Activated T-cell treated with anti-CD3 and anti-CD28 coated beads, Interleukin-2, amount 50 U/mL, for 48 hours (primary cell): ENCODE results near the gene PROC.

Experiments used
- DNase-seq, 2 experiments: peaks; one replicate each; pipeline ENCODE4 v3.0.0-alpha.2; 2020

The PROC gene

DNA sequence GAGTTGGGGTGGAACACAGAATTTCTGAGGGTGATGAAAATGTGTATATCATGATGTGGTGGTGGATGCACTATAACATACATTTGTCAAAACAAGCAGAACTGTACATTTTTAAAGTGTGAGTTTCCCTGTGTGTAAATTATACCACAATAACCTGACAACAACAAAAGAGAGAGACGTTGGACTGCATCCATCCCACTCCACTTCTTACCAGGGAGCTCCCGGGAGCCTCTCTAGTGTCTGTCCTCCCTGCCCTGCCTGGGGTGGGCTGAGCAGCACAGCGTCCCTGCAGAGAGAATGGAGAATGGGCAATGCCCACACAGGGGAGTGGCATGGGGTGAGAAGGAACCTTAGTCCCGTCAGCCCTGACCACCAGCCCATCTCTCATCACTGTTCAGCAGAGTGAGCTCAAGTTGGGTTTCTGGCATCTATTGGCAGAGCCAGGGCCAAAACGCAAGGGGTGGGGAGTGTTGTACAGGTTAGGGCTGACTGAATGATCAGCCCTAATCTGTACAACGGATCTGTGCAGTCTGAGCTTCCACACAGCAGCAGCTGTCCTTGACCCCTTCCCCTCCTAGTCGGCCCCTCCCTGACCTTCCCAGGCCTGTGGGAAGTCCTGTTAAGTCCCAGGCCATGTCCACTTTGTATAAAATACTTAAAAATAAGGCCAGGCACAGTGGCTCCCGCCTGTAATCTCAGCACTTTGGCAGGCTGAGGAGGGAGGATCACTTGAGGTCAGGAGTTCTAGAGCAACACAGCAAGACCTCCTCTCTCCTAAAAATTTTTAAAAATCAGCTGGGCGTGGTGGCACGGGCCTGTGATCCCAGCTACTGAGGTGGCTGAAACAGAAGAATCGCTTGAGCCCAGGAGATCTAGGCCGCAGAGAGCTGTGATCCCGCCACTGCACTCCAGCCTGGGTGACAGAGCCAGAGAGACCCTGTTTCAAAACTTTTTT is 3.3 kb upstream of the PROC start:
- DNase-seq: no peak

DNA sequence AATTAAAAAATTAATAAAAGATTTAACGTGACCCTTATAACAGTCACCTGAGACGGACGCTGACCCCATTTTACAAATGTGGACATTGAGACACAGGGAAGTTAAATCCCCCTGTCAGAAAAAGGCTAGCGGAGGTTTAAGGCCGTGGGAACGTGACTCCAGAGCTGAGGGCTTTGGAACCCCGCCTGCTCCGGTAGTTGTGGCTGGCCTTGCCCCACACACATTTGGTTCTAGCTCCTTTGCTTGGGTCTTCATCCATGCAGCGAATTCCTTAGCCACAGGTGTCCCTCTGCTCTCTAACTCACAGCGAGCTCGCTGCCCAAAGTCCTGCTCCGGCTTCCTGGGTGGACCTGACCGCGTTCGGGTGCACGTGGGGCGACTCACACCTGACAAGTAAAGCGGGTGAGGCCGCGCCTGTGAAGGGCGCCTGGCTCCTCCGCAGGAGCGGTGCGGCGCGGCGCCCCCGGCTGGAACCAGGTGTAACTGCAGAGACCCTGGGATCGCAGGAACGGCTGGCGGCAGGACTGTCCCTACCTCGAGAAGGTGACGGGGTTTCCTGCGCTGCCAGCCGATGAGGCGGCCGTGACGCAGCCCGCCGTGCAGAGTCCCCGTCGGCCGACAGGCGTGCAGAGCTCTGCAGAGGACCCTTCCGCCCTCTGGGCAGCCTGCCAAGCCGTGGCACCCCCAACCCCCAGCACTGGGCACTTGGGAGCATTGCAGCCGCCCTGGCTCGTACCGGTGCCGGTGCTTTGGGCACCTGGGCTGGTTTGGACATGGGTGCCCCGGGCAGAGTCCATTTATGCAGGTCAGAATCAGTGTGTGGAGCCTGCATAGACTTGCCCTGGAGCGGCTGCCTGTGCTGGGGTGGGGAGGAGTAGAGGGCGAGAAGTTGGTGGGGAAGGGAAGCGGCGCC is 2.4 kb upstream of the PROC start:
- DNase-seq: peak; percentile 87 to 91

DNA sequence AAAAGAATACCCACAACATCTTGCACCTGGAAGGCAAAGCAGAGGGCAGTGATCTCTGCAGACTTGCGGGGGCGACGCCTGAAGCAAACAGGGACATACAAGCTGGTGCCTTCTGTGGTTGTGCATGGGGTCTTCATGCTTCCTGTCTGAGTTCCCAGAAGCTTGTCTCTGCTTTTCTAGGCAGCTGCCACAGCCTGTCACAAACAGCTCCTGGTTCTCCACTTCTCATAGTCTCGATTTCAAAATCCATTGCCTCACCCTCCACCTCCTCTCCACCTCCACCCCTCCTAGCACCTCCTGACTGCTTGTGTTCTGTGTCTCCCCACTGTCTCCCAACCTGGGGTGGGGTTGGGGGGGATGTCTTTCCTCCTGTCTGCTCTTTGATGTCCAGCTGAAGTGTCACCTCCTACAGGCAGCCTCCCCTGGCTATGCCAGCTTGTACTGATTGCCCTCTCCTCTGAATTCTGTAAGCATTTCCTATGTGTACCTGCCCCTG is 1.7 kb upstream of the PROC start:
- DNase-seq: no peak

DNA sequence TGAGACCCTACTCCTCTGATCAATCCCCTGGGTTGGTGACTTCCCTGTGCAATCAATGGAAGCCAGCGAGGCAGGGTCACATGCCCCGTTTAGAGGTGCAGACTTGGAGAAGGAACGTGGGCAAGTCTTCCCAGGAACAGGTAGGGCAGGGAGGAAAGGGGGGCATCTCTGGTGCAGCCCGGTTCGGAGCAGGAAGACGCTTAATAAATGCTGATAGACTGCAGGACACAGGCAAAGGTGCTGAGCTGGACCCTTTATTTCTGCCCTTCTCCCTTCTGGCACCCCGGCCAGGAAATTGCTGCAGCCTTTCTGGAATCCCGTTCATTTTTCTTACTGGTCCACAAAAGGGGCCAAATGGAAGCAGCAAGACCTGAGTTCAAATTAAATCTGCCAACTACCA is 821 bp upstream of the PROC start:
- DNase-seq: no peak

DNA sequence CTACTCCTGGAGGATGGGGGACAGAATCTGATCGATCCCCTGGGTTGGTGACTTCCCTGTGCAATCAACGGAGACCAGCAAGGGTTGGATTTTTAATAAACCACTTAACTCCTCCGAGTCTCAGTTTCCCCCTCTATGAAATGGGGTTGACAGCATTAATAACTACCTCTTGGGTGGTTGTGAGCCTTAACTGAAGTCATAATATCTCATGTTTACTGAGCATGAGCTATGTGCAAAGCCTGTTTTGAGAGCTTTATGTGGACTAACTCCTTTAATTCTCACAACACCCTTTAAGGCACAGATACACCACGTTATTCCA is 844 bp downstream of the PROC start:
- no peak for DNase-seq

DNA sequence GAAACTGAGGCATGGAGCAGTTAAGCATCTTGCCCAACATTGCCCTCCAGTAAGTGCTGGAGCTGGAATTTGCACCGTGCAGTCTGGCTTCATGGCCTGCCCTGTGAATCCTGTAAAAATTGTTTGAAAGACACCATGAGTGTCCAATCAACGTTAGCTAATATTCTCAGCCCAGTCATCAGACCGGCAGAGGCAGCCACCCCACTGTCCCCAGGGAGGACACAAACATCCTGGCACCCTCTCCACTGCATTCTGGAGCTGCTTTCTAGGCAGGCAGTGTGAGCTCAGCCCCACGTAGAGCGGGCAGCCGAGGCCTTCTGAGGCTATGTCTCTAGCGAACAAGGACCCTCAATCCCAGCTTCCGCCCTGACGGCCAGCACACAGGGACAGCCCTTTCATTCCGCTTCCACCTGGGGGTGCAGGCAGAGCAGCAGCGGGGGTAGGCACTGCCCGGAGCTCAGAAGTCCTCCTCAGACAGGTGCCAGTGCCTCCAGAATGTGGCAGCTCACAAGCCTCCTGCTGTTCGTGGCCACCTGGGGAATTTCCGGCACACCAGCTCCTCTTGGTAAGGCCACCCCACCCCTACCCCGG is 1.3 kb downstream of the PROC start:
- no peak for DNase-seq

GRCh38 chr2:127420039-127420864 is 2.0 kb downstream of the PROC start:
- no peak for DNase-seq

GRCh38 chr2:127421116-127421800 is 3.0 kb downstream of the PROC start:
- DNase-seq: no peak

DNA sequence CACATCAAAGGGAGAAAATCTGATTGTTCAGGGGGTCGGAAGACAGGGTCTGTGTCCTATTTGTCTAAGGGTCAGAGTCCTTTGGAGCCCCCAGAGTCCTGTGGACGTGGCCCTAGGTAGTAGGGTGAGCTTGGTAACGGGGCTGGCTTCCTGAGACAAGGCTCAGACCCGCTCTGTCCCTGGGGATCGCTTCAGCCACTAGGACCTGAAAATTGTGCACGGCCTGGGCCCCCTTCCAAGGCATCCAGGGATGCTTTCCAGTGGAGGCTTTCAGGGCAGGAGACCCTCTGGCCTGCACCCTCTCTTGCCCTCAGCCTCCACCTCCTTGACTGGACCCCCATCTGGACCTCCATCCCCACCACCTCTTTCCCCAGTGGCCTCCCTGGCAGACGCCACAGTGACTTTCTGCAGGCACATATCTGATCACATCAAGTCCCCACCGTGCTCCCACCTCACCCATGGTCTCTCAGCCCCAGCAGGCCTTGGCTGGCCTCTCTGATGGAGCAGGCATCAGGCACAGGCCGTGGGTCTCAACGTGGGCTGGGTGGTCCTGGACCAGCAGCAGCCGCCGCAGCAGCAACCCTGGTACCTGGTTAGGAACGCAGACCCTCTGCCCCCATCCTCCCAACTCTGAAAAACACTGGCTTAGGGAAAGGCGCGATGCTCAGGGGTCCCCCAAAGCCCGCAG is 3.8 kb downstream of the PROC start:
- DNase-seq: no peak

GRCh38 chr2:127422559-127423477 is 4.6 kb downstream of the PROC start:
- peak in 1 of 2 experiments; percentile 47 for DNase-seq

GRCh38 chr2:127423478-127423843 is 5.2 kb downstream of the PROC start:
- DNase-seq: no peak

GRCh38 chr2:127423880-127424279 is 5.7 kb downstream of the PROC start:
- no peak for DNase-seq

DNA sequence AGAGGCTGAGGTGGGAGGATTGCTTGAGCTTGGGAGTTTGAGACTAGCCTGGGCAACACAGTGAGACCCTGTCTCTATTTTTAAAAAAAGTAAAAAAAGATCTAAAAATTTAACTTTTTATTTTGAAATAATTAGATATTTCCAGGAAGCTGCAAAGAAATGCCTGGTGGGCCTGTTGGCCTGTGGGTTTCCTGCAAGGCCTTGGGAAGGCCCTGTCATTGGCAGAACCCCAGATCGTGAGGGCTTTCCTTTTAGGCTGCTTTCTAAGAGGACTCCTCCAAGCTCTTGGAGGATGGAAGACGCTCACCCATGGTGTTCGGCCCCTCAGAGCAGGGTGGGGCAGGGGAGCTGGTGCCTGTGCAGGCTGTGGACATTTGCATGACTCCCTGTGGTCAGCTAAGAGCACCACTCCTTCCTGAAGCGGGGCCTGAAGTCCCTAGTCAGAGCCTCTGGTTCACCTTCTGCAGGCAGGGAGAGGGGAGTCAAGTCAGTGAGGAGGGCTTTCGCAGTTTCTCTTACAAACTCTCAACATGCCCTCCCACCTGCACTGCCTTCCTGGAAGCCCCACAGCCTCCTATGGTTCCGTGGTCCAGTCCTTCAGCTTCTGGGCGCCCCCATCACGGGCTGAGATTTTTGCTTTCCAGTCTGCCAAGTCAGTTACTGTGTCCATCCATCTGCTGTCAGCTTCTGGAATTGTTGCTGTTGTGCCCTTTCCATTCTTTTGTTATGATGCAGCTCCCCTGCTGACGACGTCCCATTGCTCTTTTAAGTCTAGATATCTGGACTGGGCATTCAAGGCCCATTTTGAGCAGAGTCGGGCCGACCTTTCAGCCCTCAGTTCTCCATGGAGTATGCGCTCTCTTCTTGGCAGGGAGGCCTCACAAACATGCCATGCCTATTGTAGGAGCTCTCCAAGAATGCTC is 6.6 kb downstream of the PROC start:
- no peak for DNase-seq

GRCh38 chr2:127425540-127426490 is 7.6 kb downstream of the PROC start:
- DNase-seq: no peak

- DNase-seq: no peak
Observed at GRCh38 chr2:127426501-127427354, 8.5 kb downstream of the PROC start.

GRCh38 chr2:127427376-127428056 is 9.3 kb downstream of the PROC start:
- no peak for DNase-seq
